DND-41 (cell line): ENCODE results near the gene MCM7.

Experiments
- EZH2 ChIP-seq: IDR thresholded peaks from 3 replicates; pipeline ENCODE4 v1.6.1; 2012; ENCODE audit warnings: borderline replicate concordance, low read depth, mild to moderate bottlenecking, moderate library complexity, low read length, inconsistent platforms; ENCODE audit not compliant: severe bottlenecking
- TF ChIP-seq, protein P1 (sequence below): IDR thresholded peaks from 2 replicates; pipeline ENCODE4 v1.5.1; 2012; ENCODE audit warnings: borderline replicate concordance, low read length, moderate library complexity, mild to moderate bottlenecking; ENCODE audit not compliant: poor library complexity, severe bottlenecking; ENCODE audit errors: extremely low read depth

GRCh38 chr7:100095704-100096103, 5.5 kb downstream of the MCM7 start:
- TF ChIP-seq, protein P1, sequence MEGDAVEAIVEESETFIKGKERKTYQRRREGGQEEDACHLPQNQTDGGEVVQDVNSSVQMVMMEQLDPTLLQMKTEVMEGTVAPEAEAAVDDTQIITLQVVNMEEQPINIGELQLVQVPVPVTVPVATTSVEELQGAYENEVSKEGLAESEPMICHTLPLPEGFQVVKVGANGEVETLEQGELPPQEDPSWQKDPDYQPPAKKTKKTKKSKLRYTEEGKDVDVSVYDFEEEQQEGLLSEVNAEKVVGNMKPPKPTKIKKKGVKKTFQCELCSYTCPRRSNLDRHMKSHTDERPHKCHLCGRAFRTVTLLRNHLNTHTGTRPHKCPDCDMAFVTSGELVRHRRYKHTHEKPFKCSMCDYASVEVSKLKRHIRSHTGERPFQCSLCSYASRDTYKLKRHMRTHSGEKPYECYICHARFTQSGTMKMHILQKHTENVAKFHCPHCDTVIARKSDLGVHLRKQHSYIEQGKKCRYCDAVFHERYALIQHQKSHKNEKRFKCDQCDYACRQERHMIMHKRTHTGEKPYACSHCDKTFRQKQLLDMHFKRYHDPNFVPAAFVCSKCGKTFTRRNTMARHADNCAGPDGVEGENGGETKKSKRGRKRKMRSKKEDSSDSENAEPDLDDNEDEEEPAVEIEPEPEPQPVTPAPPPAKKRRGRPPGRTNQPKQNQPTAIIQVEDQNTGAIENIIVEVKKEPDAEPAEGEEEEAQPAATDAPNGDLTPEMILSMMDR: no peak
- TF ChIP-seq EZH2: no peak
